Iris pigment epithelial cell (primary cell): ENCODE measurements around the gene TTC32.
A peak's percentile ranks its signal among the peaks of the same experiment; 100 is the strongest.
"Not testable (repeated sequence)": the region's sequence is repeated elsewhere in the genome, so short reads cannot be mapped to it uniquely, and the experiment has no call there.

ENCODE experiments used
- DNase-seq: peaks from one replicate; pipeline ENCODE4 v3.0.0-alpha.2; 2011; ENCODE audit warnings: low read depth

The TTC32 gene

GRCh38 chr2:19899985-19900930 lies 1.5 kb downstream of the TTC32 start:
- peak; percentile 20 for DNase-seq

DNA sequence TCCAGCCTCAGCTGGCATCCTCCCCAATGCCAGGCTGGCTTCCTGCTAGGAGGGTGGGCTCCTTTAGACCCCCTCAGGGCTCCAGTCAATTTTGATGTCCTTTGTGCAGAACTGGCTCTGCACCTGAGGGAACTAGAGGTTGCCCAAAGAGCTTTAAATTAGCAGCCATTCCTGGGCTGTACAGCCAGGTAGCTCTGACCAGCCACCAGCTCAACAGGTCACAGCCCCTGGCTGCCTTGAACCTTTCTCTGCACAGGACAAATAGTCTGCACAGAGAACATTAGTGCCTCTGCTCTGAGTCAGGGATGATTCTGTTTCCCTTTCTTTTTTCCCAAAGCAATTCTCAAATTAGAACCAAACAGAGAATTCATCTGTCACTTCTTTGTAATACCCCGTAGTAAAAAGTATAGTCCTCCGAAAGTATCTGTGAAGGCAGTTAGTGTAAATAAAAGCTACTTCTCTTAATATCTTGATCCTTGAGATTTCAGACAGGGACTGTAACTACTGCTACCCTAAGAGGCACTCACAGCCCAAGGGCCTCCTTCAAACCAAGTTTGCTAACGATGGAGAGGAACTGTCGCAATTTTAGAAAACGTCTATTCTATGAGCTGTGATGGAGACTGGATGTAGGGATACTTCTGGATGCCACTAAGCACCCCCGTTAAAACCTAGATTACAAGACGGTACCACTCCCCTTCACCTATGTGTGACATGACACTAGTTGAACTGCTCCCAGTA lies 3.0 kb downstream of the TTC32 start:
- no peak for DNase-seq

- DNase-seq: no peak
These were observed 4.0 kb downstream of the TTC32 start for GRCh38 chr2:19897623-19898245.

DNA sequence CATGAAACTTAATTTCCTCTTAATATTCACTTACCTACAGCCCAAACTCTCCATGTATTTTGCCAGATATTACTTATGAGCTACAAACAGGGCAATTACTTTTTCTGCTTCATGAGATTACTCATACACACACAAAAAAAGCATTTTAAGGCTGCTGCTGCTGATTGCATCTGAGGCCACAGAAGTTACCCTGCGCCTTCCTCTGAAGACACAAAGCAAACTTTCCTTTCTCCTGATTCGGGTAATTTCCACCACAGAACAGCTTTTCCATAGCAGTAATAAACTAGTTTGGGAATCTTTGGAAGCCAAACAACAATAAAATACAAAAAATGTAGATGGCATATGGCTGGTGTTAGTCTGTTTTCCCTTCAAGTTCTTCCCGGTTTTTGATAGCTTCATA lies 6.2 kb downstream of the TTC32 start:
- DNase-seq: no peak

DNA sequence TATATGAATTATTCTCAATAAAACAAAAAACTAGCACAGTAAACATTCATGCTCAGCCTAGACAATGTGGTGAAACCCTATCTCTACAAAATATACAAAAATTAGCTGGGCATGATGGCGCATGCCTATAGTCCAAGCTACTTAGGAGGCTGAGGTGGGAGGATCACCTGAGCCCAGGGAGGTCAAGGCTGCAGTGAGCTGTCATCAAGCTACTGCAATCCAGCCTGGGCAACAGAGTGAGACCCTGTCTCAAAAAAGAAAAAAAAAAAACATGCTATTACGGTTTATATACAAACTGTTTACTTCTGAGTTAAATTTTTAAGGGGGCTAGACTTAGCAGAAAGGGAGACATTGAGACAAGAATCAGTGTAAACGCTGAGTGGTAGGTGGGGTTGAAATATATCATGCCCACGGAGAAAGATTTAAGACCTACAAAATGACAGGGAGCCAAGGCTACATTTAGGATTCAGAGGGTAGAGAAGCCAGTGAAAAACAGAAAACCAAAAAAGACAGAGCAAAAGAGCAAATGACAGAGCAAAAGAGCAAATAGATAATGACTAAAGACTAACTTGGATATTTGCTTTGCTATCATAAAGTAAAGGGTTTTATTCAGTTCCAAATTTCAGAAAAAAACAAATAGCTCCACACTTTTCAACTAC lies 7.5 kb downstream of the TTC32 start:
- DNase-seq: no peak

GRCh38 chr2:19893520-19894133 lies 8.2 kb downstream of the TTC32 start:
- no peak for DNase-seq

- DNase-seq: not testable (repeated sequence)
These were observed 9.8 kb downstream of the TTC32 start for GRCh38 chr2:19891971-19892370.

GRCh38 chr2:19890104-19890503 lies 11.7 kb downstream of the TTC32 start:
- DNase-seq: no peak

- DNase-seq: no peak
These were observed 13.0 kb downstream of the TTC32 start for GRCh38 chr2:19888831-19889230.

- no peak for DNase-seq
These were observed 14.3 kb downstream of the TTC32 start for GRCh38 chr2:19887510-19887909.

- DNase-seq: no peak
These were observed 15.5 kb downstream of the TTC32 start for GRCh38 chr2:19886261-19886660.

DNA sequence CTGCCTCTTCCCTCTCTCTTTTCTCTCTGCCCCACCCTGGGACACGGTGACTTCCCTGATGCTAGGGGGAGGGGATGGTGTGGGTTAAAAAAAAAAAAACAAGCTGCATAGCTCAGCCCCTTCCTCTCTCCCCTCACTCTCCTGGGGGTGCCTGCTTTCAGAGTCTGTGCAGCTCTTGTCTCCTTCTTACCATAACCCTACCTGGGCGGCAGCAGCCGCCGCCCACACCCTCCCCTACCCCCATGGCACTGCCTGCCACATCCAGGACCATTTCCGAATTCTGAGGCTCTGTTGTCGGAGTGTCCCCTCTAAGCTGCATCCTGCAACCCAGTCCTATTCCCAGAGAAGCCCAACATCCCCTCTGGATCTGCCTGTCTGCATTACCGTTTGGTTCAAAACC lies 16.0 kb downstream of the TTC32 start:
- DNase-seq: no peak

GRCh38 chr2:19883971-19884720 lies 17.6 kb downstream of the TTC32 start:
- DNase-seq: no peak

DNA sequence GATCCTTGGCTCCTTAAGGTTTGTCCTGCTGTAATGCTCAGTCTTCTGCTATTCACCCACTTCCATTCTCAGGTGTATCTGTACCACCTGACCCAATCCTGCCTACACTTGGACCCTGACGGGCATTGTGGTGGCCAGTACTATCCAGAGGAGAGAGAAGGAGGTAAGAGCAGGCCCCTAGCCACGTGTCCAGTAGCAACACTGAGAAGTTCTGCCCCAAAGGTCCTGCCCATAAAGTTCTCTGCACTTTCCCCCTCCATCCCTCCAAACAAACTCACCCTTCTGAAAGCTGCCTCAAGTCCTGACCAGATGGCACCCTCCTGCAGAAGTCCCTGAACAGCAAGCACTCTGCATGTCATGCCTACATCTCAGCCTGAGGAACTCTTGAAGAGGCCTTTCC lies 18.3 kb downstream of the TTC32 start:
- DNase-seq: no peak

DNA sequence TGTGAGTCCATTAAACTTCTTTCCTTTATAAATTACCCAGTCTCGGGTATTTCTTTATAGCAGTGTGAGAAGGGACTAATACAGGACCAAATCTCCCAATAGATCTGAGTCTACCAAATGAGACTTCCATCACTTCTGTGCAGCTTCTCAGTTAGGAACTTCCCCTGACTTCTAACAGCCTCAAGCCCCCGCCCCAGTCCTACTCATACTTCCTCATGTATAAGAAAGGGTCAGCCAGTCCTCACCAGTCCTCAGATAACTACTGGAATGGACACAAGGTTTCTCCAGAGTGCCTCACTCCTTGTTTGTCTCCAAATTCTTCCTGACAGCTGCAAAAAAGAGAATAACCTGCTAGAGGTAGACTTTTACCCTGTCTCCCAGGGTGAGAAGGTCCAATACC lies 19.5 kb downstream of the TTC32 start:
- no peak for DNase-seq

DNA sequence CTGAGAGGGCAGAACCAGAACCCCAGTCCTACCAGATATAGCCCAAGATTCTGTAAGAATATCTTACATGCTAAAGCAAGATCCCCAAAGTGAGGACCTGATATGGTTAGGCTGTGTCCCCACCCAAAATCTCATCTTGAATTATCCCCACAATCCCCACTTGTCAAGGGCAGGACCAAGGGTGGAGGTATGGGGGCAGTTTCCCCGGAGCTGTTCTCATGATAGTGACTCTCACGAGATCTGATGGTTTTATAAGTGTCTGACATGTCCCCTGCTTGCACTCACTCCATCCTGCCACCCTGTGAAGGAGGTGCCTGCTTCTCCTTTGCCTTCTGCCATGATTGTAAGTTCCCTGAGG lies 19.9 kb downstream of the TTC32 start:
- no peak for DNase-seq

DNA sequence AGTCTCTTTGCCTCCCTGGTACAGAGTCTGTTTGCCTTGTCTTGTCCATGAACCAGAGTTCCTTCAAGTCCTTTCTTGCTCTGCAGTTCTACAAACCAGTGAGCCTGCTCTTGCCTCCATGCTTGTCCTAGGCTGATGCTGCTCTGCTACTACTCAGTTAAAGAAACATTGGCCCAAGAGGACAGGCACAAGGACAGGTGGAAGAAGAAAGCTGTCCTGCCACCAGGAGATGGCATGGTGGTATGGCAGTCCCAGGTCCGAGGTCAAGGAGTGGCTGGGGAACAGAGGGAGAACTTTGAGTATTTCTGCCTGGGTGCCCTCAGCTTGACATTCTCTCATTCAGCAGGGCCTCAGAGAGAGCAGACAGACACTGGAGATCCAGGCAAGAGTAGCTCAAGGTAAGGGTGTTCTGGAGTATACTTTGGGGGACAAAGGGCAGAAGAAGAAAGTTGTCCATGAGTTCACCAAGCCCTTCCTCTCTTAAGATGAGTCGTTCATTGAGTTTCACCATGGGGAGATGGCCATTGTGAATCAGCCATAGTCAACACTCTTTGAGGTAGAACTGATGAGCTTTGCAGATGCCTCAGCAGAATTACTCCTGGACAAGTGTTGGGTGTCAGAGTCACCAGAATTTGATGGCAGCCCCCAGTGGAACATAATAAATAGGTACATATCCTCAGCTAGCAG lies 20.4 kb downstream of the TTC32 start:
- DNase-seq: no peak

GRCh38 chr2:19880191-19880590 lies 21.6 kb downstream of the TTC32 start:
- not testable (repeated sequence) for DNase-seq

- DNase-seq: no peak
These were observed 22.7 kb downstream of the TTC32 start for GRCh38 chr2:19879120-19879519.

DNA sequence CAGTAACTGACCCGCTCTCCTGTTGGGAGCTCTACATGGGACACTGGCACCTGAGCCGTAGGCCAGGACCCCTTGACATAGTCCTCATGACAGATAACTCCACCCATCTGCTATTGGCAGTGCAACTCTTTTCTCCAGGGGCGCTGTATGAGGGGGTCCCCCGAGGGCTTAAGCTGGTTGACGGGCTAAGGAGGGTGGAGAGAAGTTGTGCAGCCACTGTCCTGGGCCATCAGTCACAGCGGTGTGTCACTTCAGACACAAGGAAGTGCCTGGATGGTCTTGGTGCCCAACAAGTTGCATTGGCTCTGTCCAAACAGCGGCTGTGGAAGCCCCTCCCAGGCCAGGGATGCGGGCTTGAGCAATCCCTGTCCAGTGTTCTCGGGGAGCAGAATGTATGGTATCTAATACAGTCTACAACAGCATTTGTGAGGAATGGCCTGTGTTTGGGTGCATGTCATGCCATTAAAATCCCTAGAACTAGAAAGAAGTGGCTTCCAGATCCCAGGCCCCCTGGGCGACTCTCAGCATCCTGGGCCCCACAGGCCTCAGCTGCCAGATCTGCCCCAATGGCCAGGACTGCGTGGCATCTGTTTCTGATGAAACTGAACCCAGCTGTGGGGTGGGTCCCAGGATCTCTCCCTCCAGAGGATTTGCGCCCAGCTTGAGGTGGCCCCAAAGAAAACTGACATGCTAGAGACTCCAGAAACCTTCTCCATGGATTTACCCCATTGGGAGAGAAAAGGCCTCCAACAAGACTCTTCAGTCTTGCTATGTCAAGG lies 23.3 kb downstream of the TTC32 start:
- DNase-seq: no peak
